Ishikawa (cell line): Measurements from ENCODE around the gene TRPM3.

Experiments used
- CEBPB ChIP-seq: IDR thresholded peaks from 2 replicates; pipeline ENCODE4 v1.6.1; 2012
- CREB1 ChIP-seq: IDR thresholded peaks from 2 replicates; pipeline ENCODE4 v1.6.1; 2012; ENCODE audit warnings: low read depth
- EGR1 ChIP-seq: IDR thresholded peaks from 2 replicates; pipeline ENCODE4 v1.6.1; 2012
- EP300 ChIP-seq: IDR thresholded peaks from 2 replicates; pipeline ENCODE4 v1.6.1; 2012; ENCODE audit warnings: borderline replicate concordance
- FOXM1 ChIP-seq: IDR thresholded peaks from 2 replicates; pipeline ENCODE4 v1.6.1; 2012; ENCODE audit warnings: low read depth, borderline replicate concordance
- MAX ChIP-seq: IDR thresholded peaks from 2 replicates; pipeline ENCODE4 v1.6.1; 2012
- NFIC ChIP-seq: IDR thresholded peaks from 2 replicates; pipeline ENCODE4 v1.6.1; 2012
- RAD21 ChIP-seq: IDR thresholded peaks from 2 replicates; pipeline ENCODE4 v1.6.1; 2012; ENCODE audit warnings: low read depth
- REST ChIP-seq: IDR thresholded peaks from 2 replicates; pipeline ENCODE4 v1.6.1; 2012; ENCODE audit warnings: low read depth, mild to moderate bottlenecking
- TAF1 ChIP-seq: IDR thresholded peaks from 2 replicates; pipeline ENCODE4 v1.6.1; 2012; ENCODE audit warnings: low read depth, mild to moderate bottlenecking
- TCF12 ChIP-seq: IDR thresholded peaks from 2 replicates; pipeline ENCODE4 v1.6.1; 2012; ENCODE audit warnings: low read depth
- TEAD4 ChIP-seq: IDR thresholded peaks from 2 replicates; pipeline ENCODE4 v1.6.1; 2012
- USF1 ChIP-seq: IDR thresholded peaks from 2 replicates; pipeline ENCODE4 v1.6.1; 2012
- YY1 ChIP-seq: IDR thresholded peaks from 2 replicates; pipeline ENCODE4 v1.6.1; 2012; ENCODE audit warnings: low read depth
- ZBTB7A ChIP-seq: IDR thresholded peaks from 2 replicates; pipeline ENCODE4 v1.6.1; 2012; ENCODE audit warnings: low read depth

Gene TRPM3

GRCh38 chr9:70573308-70573707 lies 548.1 kb downstream of the TRPM3 start:
- TF ChIP-seq RAD21 = no peak
- no peak for TF ChIP-seq TAF1
- no peak for TF ChIP-seq YY1
- TF ChIP-seq USF1 = no peak
- no peak for TF ChIP-seq CREB1

GRCh38 chr9:70571258-70571657 lies 550.2 kb downstream of the TRPM3 start:
- TF ChIP-seq FOXM1 = no peak
- no peak for TF ChIP-seq ZBTB7A
- TF ChIP-seq CEBPB = no peak

GRCh38 chr9:70569791-70570190 lies 551.6 kb downstream of the TRPM3 start:
- TF ChIP-seq TEAD4 (no peak), CREB1 (no peak), USF1 (no peak), TAF1 (no peak), CEBPB (no peak), EP300 (no peak), YY1 (no peak), NFIC (no peak)

- TF ChIP-seq EGR1 (no peak), TCF12 (no peak), TEAD4 (no peak), MAX (no peak), NFIC (no peak), USF1 (no peak), REST (no peak)
Observed at GRCh38 chr9:70569070-70569772, 552.2 kb downstream of the TRPM3 start.

- TF ChIP-seq USF1 (no peak), TEAD4 (no peak), EGR1 (no peak), CEBPB (no peak)
Observed at GRCh38 chr9:70567511-70567910, 553.9 kb downstream of the TRPM3 start.

GRCh38 chr9:70566751-70567150 lies 554.7 kb downstream of the TRPM3 start:
- TF ChIP-seq TEAD4 = no peak
- no peak for TF ChIP-seq FOXM1
- TF ChIP-seq RAD21 = no peak
- TF ChIP-seq ZBTB7A = no peak
- no peak for TF ChIP-seq NFIC
- no peak for TF ChIP-seq EGR1
- no peak for TF ChIP-seq REST
- TF ChIP-seq USF1 = no peak
- TF ChIP-seq TCF12 = no peak
- TF ChIP-seq TAF1 = no peak
- no peak for TF ChIP-seq CEBPB
- no peak for TF ChIP-seq MAX
- TF ChIP-seq CREB1 = no peak
- TF ChIP-seq EP300 = no peak
- no peak for TF ChIP-seq YY1
